HepG2 (cell line): Measurements from ENCODE around the gene OSBPL2. TPM values are rescaled to one million over a fixed set of nuclear protein-coding genes. Genes with fewer than 3 reads are reported as not detected.

Source experiments
- FOXJ3 ChIP-seq: sonication (generic); formaldehyde crosslinking; IDR thresholded peaks from 2 replicates; pipeline ENCODE4 v1.4.0; 2020; ENCODE audit warnings: missing genetic modification reagents, mild to moderate bottlenecking, borderline replicate concordance
- HNF4G ChIP-seq, 2 experiments: sonication (generic) in 1 of 2; formaldehyde crosslinking in 1 of 2; IDR thresholded peaks; 2 replicates each; pipeline versions ENCODE4 v1.4.0 to v1.6.1; 2011 to 2020; ENCODE audit warnings: borderline replicate concordance in 2 of 2, low read depth in 2 of 2, mild to moderate bottlenecking in 2 of 2, low read length in 1 of 2, missing genetic modification reagents in 1 of 2, moderate library complexity in 1 of 2
- KMT2A ChIP-seq: sonication (generic); formaldehyde crosslinking; IDR thresholded peaks from 2 replicates; pipeline ENCODE4 v1.4.0; 2020; ENCODE audit warnings: missing genetic modification reagents
- PAWR ChIP-seq: sonication (generic); formaldehyde crosslinking; IDR thresholded peaks from 2 replicates; pipeline ENCODE4 v1.4.0; 2020; ENCODE audit warnings: missing genetic modification reagents, mild to moderate bottlenecking, borderline replicate concordance
- RERE ChIP-seq: IDR thresholded peaks from 2 replicates; pipeline ENCODE4 v1.6.1; 2016; ENCODE audit warnings: low read depth, missing genetic modification reagents, missing compliant biosample characterization
- RFXANK ChIP-seq: IDR thresholded peaks from 2 replicates; pipeline ENCODE4 v1.6.1; 2016
- SAP130 ChIP-seq: IDR thresholded peaks from 2 replicates; pipeline ENCODE4 v1.6.1; 2016; ENCODE audit warnings: low read depth
- ZBTB20 ChIP-seq: sonication (generic); formaldehyde crosslinking; IDR thresholded peaks from 2 replicates; pipeline ENCODE4 v1.8.1; 2023; ENCODE audit warnings: missing genetic modification reagents, low read depth, mild to moderate bottlenecking, borderline replicate concordance
- ZBTB33 ChIP-seq: sonication (generic); formaldehyde crosslinking; IDR thresholded peaks from 2 replicates; pipeline ENCODE4 v1.4.0; 2020; ENCODE audit warnings: missing genetic modification reagents
- ZHX2 ChIP-seq, 2 experiments: sonication (generic) in 1 of 2; formaldehyde crosslinking in 1 of 2; IDR thresholded peaks; 2 replicates each; pipeline versions ENCODE4 v1.6.1 to v1.9.0; 2014 to 2022; ENCODE audit warnings: antibody characterized with exemption in 1 of 2, borderline replicate concordance in 1 of 2, inconsistent platforms in 1 of 2, low read depth in 1 of 2, missing genetic modification reagents in 1 of 2
- ZNF121 ChIP-seq: sonication (generic); formaldehyde crosslinking; IDR thresholded peaks from 2 replicates; pipeline ENCODE4 v1.5.0; 2020; ENCODE audit warnings: mild to moderate bottlenecking, missing genetic modification reagents
- ZNF274 ChIP-seq: sonication (generic); formaldehyde crosslinking; IDR thresholded peaks from 2 replicates; pipeline ENCODE4 v1.5.1; 2020; ENCODE audit warnings: mild to moderate bottlenecking, missing genetic modification reagents
- ZNF275 ChIP-seq: sonication (generic); formaldehyde crosslinking; IDR thresholded peaks from 2 replicates; pipeline ENCODE4 v1.8.0; 2022; ENCODE audit warnings: missing genetic modification reagents, mild to moderate bottlenecking, inconsistent platforms, borderline replicate concordance
- ZNF331 ChIP-seq: sonication (generic); formaldehyde crosslinking; IDR thresholded peaks from 2 replicates; pipeline ENCODE4 v1.4.0; 2020; ENCODE audit warnings: missing genetic modification reagents
- polyA plus RNA-seq, 8 experiments: library from polyadenylated mRNA; depleted of rRNA in 3 of 8; stranded (reverse) in 7 of 8; unstranded in 1 of 8; fragments of >200 nt; fragmentation: Illumina TruSeq in 4 of 8; extraction: Trizol in 4 of 8; gene quantifications; 2 replicates each; pipeline versions ENCODE4 v1.2.1 to v1.2.3, GENCODE V29; 2011 to 2016; ENCODE audit warnings: low read depth in 4 of 8, missing spikeins in 1 of 8, mixed read lengths in 1 of 8; ENCODE audit not compliant: insufficient read depth in 1 of 8
- total RNA-seq, 5 experiments: library from RNA; depleted of rRNA; stranded (reverse); fragments of >200 nt; fragmentation: Illumina TruSeq; extraction: Trizol; gene quantifications; 2 replicates each; pipeline ENCODE4 v1.2.3, GENCODE V29; 2016; ENCODE audit warnings: low read depth in 1 of 5

Gene OSBPL2
- total and polyA plus RNA-seq, 2 of the 13 experiments (the other 11 are each of a cell fraction or from before 2014, with no cell fraction given) = 18.5 to 37.4 TPM

- TF ChIP-seq ZBTB33 (CRISPR knock-in tag) = peak; percentile 95
- no peak for TF ChIP-seq ZNF121 (CRISPR knock-in tag)
- peak; percentile 41; the same call in 1 of the 2 replicates for TF ChIP-seq ZBTB20
- 0 out of 2 replicates have a peak, but pooled peaks have one; percentile 31 for TF ChIP-seq ZNF331 (CRISPR knock-in tag)
- TF ChIP-seq HNF4G (IDR thresholded peaks at IDR 0.05; ENCODE audit: borderline replicate concordance, low read depth, low read length) = 0 out of 2 replicates have a peak, but pooled peaks have one; percentile 33
- no peak for TF ChIP-seq HNF4G (CRISPR knock-in tag; IDR thresholded peaks at IDR 0.05; ENCODE audit: borderline replicate concordance, low read depth)
- TF ChIP-seq ZNF274 (CRISPR knock-in tag) = no peak
- TF ChIP-seq SAP130 = peak; percentile 58
- TF ChIP-seq KMT2A = no peak
- TF ChIP-seq FOXJ3 (CRISPR knock-in tag) = 0 out of 2 replicates have a peak, but pooled peaks have one; percentile 44
- TF ChIP-seq ZNF275 (CRISPR knock-in tag) = no peak
- TF ChIP-seq RFXANK (CRISPR knock-in tag) = no peak
- TF ChIP-seq PAWR (CRISPR knock-in tag) = no peak
- no peak for TF ChIP-seq RERE (CRISPR knock-in tag)
- TF ChIP-seq ZHX2 (IDR thresholded peaks at IDR 0.05; ENCODE audit: low read depth) = peak; percentile 33; the same call in 1 of the 2 replicates
- no peak for TF ChIP-seq ZHX2 (CRISPR knock-in tag; IDR thresholded peaks at IDR 0.05; ENCODE audit: borderline replicate concordance)
Measured at GRCh38 chr20:62342910-62343309, 104.6 kb downstream of the OSBPL2 start (continued).
